SKM-1 treated with dmso at 0.1 percent for 144 hours (cell line): Measurements from ENCODE around the gene MFSD6.
"Not testable (repeated sequence)": the region's sequence is repeated elsewhere in the genome, so short reads cannot be mapped to it uniquely, and the experiment has no call there.

ENCODE experiments used
- DNase-seq: peaks from one replicate; lab custom pipeline; 2025; ENCODE audit not compliant: unreplicated experiment; lab: John Stamatoyannopoulos, UW

Gene MFSD6

GRCh38 chr2:190494600-190495227, 86.6 kb downstream of the MFSD6 start:
- DNase-seq = not testable (repeated sequence)

- DNase-seq = no peak
Measured at GRCh38 chr2:190497428-190497827, 89.3 kb downstream of the MFSD6 start.

DNA sequence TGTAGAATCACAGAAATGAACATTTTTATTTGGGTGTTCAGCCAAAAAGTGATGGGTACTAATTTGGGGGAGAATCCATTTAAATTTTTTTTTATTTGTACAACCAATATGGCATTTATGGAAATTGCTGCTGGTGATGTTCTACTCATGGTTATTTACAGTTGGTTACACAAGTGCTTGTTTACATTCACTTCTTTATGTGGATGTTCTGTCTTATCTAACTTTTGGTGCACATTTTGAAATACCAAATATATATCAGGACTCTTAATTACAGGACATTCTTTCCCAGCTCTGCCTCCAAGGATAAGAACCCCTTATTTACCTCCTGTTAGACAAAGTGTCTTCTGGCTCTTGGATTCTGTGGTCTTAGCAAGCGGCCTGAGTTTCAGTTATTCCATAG, 91.1 kb downstream of the MFSD6 start:
- no peak for DNase-seq

DNA sequence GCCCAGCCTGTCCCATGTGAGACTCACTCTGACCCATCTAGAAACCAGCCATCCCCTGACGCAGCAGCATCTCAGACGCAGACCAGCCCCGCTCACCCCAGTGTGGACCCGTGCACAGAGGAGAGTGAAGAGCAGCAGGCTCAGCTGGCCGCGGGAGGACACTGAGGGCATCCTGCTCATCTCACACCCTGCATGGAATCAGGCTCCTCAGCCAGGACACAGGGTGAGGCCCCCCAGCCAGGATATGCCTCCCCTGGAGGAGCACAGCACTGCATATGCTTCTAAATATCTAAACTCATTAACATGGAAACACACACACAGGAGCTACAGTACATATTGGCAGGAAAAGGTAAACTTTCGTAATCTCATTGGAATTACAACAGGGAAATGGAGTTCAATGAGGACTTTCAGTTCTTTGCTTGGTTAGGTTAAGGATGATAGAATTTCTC, 91.9 kb downstream of the MFSD6 start:
- no peak for DNase-seq

- DNase-seq = no peak
Measured at GRCh38 chr2:190501231-190501630, 93.1 kb downstream of the MFSD6 start.

- no peak for DNase-seq
Measured at GRCh38 chr2:190501702-190502407, 93.7 kb downstream of the MFSD6 start.

DNA sequence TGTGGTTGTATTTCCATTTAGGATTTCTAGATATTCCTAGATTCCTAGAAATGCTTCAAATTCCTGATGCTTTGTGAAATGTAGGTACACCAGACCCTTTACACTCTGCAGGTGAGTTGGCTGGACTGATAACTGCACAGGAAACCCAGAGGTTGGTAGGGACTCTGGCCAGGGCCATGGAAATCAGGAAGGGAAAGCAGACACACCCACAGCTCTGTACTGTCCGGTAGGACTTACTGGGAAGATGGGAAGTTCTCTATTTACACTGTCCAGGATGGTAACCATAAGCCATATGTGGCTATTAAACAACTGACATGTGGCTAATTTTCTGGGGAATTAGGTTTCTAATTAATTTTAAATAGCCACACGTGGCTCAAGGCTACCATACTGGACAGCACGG, 94.9 kb downstream of the MFSD6 start:
- no peak for DNase-seq

GRCh38 chr2:190504912-190505311, 96.8 kb downstream of the MFSD6 start:
- no peak for DNase-seq

GRCh38 chr2:190505696-190506095, 97.5 kb downstream of the MFSD6 start:
- DNase-seq = no peak

DNA sequence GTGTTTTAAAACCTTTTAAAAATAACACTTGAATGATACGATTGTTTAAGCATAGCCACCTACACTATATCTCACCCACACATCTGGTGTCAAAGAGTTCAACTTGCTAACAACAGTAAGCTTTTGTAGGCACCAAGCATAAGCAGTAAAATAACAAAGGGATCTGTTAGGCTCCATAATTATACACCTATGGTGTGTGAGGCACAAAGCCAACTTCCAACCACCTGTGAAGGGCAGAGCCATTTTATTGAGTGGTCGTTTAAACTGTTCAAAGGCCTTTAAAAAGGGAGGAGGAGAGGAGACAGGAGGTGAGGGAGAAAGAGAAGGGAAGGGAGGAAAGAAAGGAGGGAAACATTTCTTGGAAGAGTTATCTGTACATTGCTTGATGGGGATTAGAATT, 98.5 kb downstream of the MFSD6 start:
- no peak for DNase-seq

DNA sequence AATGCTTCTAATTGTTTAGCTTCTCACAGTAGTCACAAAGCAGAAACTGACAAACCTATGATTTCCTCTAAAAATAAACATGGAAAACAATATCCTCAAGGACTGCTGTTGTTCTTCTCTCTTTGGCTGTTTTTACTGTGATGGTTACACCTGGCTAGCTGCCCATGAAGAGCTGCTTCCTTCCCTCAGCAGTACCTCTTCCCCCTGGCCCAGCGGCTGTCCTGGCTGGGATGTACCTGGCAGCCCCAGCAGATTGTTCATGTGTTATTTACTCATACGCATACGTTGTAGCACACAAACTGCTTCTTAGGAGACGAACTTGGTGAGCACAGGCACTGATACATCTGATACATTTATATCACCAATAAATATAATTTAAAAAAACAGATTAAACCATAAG, 99.0 kb downstream of the MFSD6 start:
- DNase-seq = no peak

GRCh38 chr2:190509895-190510294, 101.7 kb downstream of the MFSD6 start:
- DNase-seq = not testable (repeated sequence)

- no peak for DNase-seq
Measured at GRCh38 chr2:190511104-190511503, 102.9 kb downstream of the MFSD6 start.

- peak; percentile 22 for DNase-seq
Measured at GRCh38 chr2:190512539-190513095, 104.5 kb downstream of the MFSD6 start.

DNA sequence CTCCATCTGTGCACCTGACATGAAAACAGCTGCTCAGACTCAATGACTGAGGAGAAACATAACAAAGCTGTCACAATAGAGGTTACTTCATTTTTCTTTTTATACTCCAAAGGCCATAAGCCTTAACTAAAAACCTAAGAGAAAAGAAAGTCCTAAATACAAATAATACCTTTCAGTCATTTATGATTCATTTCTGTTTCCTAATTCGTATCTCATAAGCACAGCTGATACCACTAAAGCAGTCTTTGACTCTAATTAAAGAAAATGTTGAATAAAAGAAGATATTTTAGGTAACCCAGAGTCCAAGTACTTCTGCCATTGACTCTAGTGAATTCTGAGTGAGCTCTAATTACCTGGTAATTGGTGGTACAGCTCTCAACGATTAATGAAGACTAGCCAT, 105.7 kb downstream of the MFSD6 start:
- DNase-seq = no peak

DNA sequence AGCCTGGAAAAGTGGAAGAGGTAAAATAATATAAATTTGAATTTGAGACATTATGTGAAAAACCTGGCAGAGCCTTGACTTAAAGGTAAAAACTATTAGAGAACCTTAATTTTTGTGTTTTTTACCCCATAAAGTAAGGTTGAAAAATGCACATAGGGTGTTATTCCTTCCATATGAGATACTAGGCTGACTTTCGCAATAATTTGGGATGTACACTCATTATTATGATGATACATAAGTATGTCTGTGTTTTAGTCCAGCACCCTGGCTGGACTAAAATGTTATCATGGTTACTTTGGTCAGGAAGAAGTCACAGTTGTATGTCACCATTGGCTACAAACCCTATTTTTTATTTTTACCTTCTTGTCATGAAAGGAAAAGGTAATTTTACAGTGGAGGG, 106.5 kb downstream of the MFSD6 start:
- no peak for DNase-seq

- DNase-seq = no peak
Measured at GRCh38 chr2:190515687-190516086, 107.5 kb downstream of the MFSD6 start.

- no peak for DNase-seq
Measured at GRCh38 chr2:190517468-190517867, 109.3 kb downstream of the MFSD6 start.

DNA sequence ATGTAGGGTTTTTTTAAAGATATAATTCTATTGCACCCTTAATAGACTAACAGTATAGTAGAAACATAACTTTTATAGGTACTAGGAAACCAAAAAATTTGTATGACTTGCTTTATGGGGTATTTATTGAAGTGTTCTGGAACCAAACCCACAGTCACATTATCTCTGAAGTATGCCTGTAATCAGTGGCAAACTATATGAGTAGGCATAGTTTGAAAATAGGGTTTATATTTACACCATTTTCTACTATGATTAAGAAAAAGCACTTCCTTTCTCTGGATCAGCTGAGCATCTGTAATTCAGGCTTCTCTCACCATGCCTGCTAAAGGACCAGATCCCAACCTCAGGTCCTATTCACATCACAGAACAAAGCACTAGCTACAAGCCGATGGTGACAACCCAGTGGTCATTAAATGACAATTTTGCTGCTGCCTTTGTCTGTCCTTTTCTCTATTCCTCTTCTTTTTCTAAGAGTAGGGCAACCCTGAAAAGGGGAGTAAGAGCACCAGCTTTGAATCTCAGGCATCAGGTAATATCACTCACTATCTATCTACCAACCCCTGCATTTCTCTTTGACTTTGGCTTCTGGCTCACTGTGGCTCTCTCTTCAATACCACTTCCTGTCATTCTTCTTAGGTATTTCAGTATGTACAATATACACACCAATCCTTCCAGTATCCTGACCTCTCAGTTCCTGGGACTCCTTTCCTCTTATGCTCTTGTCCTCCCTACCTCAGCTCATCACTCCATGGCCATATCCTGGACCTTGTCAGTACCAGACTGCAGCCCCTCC, 112.0 kb downstream of the MFSD6 start:
- DNase-seq = no peak

- no peak for DNase-seq
Measured at GRCh38 chr2:190524928-190525327, 116.8 kb downstream of the MFSD6 start.

DNA sequence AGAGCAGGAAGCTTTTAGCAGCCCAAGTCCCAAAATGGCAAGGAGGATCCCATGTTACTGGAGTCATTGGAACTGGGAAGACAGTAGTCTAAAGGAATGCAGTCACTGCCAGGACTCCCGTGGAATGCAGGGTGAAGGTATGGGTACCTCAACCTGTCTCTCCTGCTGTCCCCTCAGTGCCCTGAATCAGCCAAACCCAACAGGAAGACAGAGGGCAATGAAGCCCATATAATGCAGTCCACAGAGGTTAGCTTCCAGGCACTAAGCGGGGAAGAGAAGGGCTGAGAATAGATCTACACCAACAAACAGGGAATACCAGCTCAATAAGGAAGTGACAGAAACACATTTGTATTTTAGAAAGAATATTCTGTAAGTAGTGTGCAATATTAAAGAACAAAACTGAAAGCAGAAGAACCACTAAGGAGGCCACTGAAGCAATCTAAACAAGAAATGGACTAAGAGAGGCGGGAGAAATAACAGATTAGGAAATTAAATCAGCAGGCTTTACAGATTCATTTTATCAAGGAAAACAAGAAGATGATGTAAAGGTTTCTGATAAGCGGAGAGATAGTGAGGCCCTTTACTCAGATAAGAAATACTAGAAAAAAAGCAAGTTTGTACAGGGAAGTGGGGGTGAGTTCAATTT, 118.1 kb downstream of the MFSD6 start:
- DNase-seq = no peak
